K562 (cell line): ENCODE data around the gene PGPEP1. TPM values are rescaled to one million over a fixed set of nuclear protein-coding genes. Genes with fewer than 3 reads are reported as not detected.
A peak's percentile ranks its signal among the peaks of the same experiment; 100 is the strongest.

Experiments used
- BACH1 ChIP-seq: fragments of 200-800 bp; sonication (Bioruptor generic); IDR thresholded peaks from 2 replicates; pipeline ENCODE4 v1.6.1; 2016; ENCODE audit warnings: missing genetic modification characterization, missing compliant biosample characterization
- BHLHE40 ChIP-seq: IDR thresholded peaks from 2 replicates; pipeline ENCODE4 v1.6.1; 2011; ENCODE audit warnings: low read length, improper control_type of control experiment
- FOS ChIP-seq: IDR thresholded peaks from 3 replicates; pipeline ENCODE4 v1.6.1; 2011; ENCODE audit not compliant: insufficient read length; ENCODE audit errors: extremely low read depth
- HDAC3 ChIP-seq: fragments of 450-650 bp; IDR thresholded peaks from 2 replicates; pipeline ENCODE4 v1.6.1; 2018; ENCODE audit warnings: borderline replicate concordance, mild to moderate bottlenecking, moderate library complexity; ENCODE audit not compliant: partially characterized antibody
- KDM1A ChIP-seq, 2 experiments: fragments of 450-650 bp; IDR thresholded peaks; 2 replicates each; pipeline ENCODE4 v1.6.1; 2016; ENCODE audit warnings: mild to moderate bottlenecking in 2 of 2
- MAFF ChIP-seq: IDR thresholded peaks from 2 replicates; pipeline ENCODE4 v1.6.1; 2012; ENCODE audit warnings: low read length, improper control_type of control experiment
- MAZ ChIP-seq, 2 experiments: fragments of 450-650 bp in 1 of 2; sonication (generic) in 1 of 2; formaldehyde crosslinking; IDR thresholded peaks in 1 of 2; conservative IDR thresholded peaks in 1 of 2; 2 replicates each; pipeline versions ENCODE4 v1.4.0 to v1.5.0; 2020; ENCODE audit warnings: mild to moderate bottlenecking in 1 of 2, missing genetic modification reagents in 1 of 2
- MEIS2 ChIP-seq: fragments of 450-650 bp; IDR thresholded peaks from 2 replicates; pipeline ENCODE4 v1.6.1; 2014; ENCODE audit warnings: mild to moderate bottlenecking; ENCODE audit not compliant: partially characterized antibody
- MTA1 ChIP-seq: fragments of 450-650 bp; IDR thresholded peaks from 2 replicates; pipeline ENCODE4 v1.6.1; 2017; ENCODE audit warnings: borderline replicate concordance
- MYNN ChIP-seq, 2 experiments: sonication (generic); formaldehyde crosslinking in 1 of 2; IDR thresholded peaks; 2 replicates each; pipeline versions ENCODE4 v1.5.0 to v1.6.1; 2016 to 2020; ENCODE audit warnings: antibody characterized with exemption in 1 of 2, missing genetic modification reagents in 1 of 2
- RBM22 ChIP-seq: fragments of 200-400 bp; formaldehyde crosslinking; IDR thresholded peaks from 2 replicates; pipeline ENCODE4 v1.6.1; 2018; ENCODE audit warnings: low read length, low read depth; ENCODE audit not compliant: poor library complexity, severe bottlenecking
- RBM39 ChIP-seq: fragments of 200-400 bp; formaldehyde crosslinking; optimal IDR thresholded peaks from 2 replicates; pipeline ENCODE3; 2018; ENCODE audit warnings: low read depth, low read length
- RCOR1 ChIP-seq, 2 experiments: IDR thresholded peaks; 2 replicates each; pipeline ENCODE4 v1.6.1; 2012; ENCODE audit warnings: low read depth in 2 of 2, low read length in 2 of 2, borderline replicate concordance in 1 of 2, improper control_type of control experiment in 1 of 2
- TAF7 ChIP-seq: fragments of 450-650 bp; IDR thresholded peaks from 2 replicates; pipeline ENCODE4 v1.6.1; 2016; ENCODE audit warnings: missing genetic modification characterization, missing compliant biosample characterization
- TOE1 ChIP-seq, 2 experiments: fragments of 450-650 bp in 1 of 2; sonication (generic) in 1 of 2; formaldehyde crosslinking in 1 of 2; IDR thresholded peaks; 2 replicates each; pipeline versions ENCODE4 v1.7.1 to v1.8.0; 2016 to 2022; ENCODE audit warnings: borderline replicate concordance in 2 of 2, mild to moderate bottlenecking in 2 of 2, antibody characterized with exemption in 1 of 2, inconsistent platforms in 1 of 2, low read depth in 1 of 2, missing genetic modification reagents in 1 of 2, moderate library complexity in 1 of 2
- ZNF444 ChIP-seq: fragments of 250-450 bp; sonication (Bioruptor Pico); IDR thresholded peaks from 2 replicates; pipeline ENCODE4 v1.4.0; 2020; ENCODE audit warnings: mild to moderate bottlenecking, moderate library complexity
- ZNF589 ChIP-seq: fragments of 200-800 bp; sonication (Bioruptor generic); IDR thresholded peaks from 2 replicates; pipeline ENCODE4 v1.6.1; 2016; ENCODE audit warnings: low read depth, missing genetic modification characterization, missing compliant biosample characterization
- ZNF668 ChIP-seq: fragments of 250-450 bp; sonication (Bioruptor Pico); IDR thresholded peaks from 2 replicates; pipeline ENCODE4 v1.8.0; 2022; ENCODE audit warnings: mild to moderate bottlenecking, inconsistent platforms
- ZNF785 ChIP-seq: fragments of 250-450 bp; sonication (Bioruptor Pico); IDR thresholded peaks from 2 replicates; pipeline ENCODE4 v1.4.0; 2020; ENCODE audit warnings: mild to moderate bottlenecking
- polyA plus RNA-seq, 8 experiments: library from polyadenylated mRNA; depleted of rRNA in 4 of 8; stranded (reverse) in 5 of 8; unstranded in 3 of 8; fragments of >200 nt; fragmentation: Nextera tagmentation in 2 of 8; fragmentation: Illumina TruSeq in 1 of 8; extraction: Ambion mirVana in 2 of 8; extraction: Trizol in 1 of 8; gene quantifications; 2 replicates each; pipeline versions ENCODE4 v1.2.1 to v1.2.3, GENCODE V29; 2011 to 2014; ENCODE audit warnings: inconsistent platforms in 1 of 8, missing spikeins in 1 of 8
- total RNA-seq, 7 experiments: library from RNA; depleted of rRNA in 6 of 7; stranded (reverse); fragments of >200 nt in 6 of 7; fragmentation: Illumina TruSeq in 2 of 7; extraction: Trizol in 2 of 7; gene quantifications; 2 replicates each; pipeline versions ENCODE4 v1.2.1 to v1.2.3, GENCODE V29; 2011 to 2021; ENCODE audit warnings: low replicate concordance in 1 of 7
- TF ChIP-seq, protein P1 (sequence below): fragments of 150-350 bp; IDR thresholded peaks from 2 replicates; pipeline ENCODE4 v1.6.1; 2014; ENCODE audit warnings: low read depth, mild to moderate bottlenecking, low read length, borderline replicate concordance

PGPEP1 gene
- total and polyA plus RNA-seq, 9 of the 15 experiments (the other 6 are each of a cell fraction or from before 2014, with no cell fraction given) = 10.0 to 69.6 (median 33.5) TPM

DNA sequence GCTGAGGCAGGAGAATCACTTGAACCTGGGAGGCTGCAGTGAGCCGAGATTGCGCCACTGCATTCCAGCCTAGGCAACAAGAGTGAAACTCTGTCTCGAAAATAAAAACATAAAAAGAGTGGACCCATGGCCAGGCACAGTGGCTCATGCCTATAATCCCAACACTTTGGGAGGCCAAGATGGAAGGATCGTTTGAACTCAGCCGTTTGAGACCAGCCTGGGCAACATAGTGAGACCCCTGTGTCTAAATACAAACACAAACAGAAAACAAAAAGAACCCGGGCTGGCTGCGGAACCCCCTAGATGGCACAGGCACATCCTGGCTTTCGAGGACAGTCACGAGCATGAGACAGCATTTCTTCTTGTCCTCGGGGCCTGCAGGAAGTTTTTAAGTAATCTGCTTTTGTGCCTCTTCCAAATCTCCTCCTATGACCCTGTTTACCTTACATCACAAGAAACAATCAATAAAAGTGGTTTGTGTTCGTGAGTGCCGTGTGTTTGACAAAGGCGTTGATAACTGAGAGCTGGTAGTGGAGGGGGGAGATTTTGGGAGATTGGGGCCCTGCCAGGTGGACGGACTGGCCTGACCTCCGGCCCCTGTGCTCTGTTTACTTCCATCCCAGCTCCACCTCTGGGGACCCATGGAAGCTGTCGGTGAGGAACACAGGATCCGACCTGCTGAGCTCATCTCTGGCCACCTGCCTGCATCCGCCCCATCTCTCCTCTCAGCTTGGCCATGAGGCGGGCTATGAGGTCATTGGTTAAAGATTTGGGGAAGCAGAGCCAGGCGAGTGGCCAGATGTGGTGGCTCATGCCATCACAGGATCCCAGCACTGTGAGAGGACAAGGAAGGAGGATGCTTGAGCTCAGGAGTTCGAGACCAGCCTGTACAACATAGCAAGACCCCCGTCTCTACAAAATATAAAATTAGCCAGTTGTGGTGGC lies 39.7 kb downstream of the PGPEP1 start (continued):
- TF ChIP-seq, protein P1, sequence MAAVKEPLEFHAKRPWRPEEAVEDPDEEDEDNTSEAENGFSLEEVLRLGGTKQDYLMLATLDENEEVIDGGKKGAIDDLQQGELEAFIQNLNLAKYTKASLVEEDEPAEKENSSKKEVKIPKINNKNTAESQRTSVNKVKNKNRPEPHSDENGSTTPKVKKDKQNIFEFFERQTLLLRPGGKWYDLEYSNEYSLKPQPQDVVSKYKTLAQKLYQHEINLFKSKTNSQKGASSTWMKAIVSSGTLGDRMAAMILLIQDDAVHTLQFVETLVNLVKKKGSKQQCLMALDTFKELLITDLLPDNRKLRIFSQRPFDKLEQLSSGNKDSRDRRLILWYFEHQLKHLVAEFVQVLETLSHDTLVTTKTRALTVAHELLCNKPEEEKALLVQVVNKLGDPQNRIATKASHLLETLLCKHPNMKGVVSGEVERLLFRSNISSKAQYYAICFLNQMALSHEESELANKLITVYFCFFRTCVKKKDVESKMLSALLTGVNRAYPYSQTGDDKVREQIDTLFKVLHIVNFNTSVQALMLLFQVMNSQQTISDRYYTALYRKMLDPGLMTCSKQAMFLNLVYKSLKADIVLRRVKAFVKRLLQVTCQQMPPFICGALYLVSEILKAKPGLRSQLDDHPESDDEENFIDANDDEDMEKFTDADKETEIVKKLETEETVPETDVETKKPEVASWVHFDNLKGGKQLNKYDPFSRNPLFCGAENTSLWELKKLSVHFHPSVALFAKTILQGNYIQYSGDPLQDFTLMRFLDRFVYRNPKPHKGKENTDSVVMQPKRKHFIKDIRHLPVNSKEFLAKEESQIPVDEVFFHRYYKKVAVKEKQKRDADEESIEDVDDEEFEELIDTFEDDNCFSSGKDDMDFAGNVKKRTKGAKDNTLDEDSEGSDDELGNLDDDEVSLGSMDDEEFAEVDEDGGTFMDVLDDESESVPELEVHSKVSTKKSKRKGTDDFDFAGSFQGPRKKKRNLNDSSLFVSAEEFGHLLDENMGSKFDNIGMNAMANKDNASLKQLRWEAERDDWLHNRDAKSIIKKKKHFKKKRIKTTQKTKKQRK = no peak
- TF ChIP-seq RBM39 (no peak), ZNF444 (CRISPR knock-in tag) (no peak), MAZ (CRISPR knock-in tag; conservative IDR thresholded peaks at IDR 0.05 in 1 of 2, IDR thresholded peaks at IDR 0.05 in 1 of 2) (peak in 1 of 2 experiments; percentile 24; a peak in 1 of 4 replicates), BHLHE40 (peak; percentile 80), BACH1 (tag) (peak; percentile 86), TAF7 (peak; percentile 32; the same call in 1 of the 2 replicates), ZNF785 (CRISPR knock-in tag) (no peak), ZNF668 (no peak), FOS (no peak), MEIS2 (peak; percentile 60), MYNN (IDR thresholded peaks at IDR 0.05) (no peak), MYNN (CRISPR knock-in tag; IDR thresholded peaks at IDR 0.05) (no peak), ZNF589 (CRISPR knock-in tag) (peak; percentile 81), KDM1A (IDR thresholded peaks at IDR 0.05) (peak; percentile 72 to 84), MTA1 (peak; percentile 65; the same call in 1 of the 2 replicates), RCOR1 (IDR thresholded peaks at IDR 0.05; ENCODE audit: borderline replicate concordance in 1 of 2, low read depth in 2 of 2, low read length in 2 of 2) (peak; percentile 31 to 76; a peak in 2 of 4 replicates), RBM22 (no peak), TOE1 (IDR thresholded peaks at IDR 0.05; ENCODE audit: borderline replicate concordance) (0 out of 2 replicates have a peak, but pooled peaks have one; percentile 34), TOE1 (CRISPR knock-in tag; IDR thresholded peaks at IDR 0.05; ENCODE audit: borderline replicate concordance, low read depth) (no peak), HDAC3 (peak; percentile 68), MAFF (peak; percentile 55; the same call in 1 of the 2 replicates)
